ENCODE data around the gene HOXA9. TPM values are rescaled to one million over a fixed set of nuclear protein-coding genes. Genes with fewer than 3 reads are reported as not detected.

The HOXA9 gene
- total RNA-seq, 1 experiment from 2014 or later, result 91.0 TPM

GRCh38 chr7:27203964-27204594 lies 38.7 kb upstream of the HOXA9 start:
- Histone ChIP-seq H3K27me3 (ENCODE audit: insufficient read depth, low read length) (no peaks in the 10 kb centered on the region), H3K79me2 (ENCODE audit: insufficient read depth, low read length) (no peaks in the 10 kb centered on the region), H3K4me3 (replicated peaks in 1 of 2; ENCODE audit: low read depth in 1 of 2, low read length in 2 of 2) (no peak overlapping the region), H3K4me1 (ENCODE audit: control insufficient read depth in 1 of 2, insufficient read depth in 2 of 2, low read length in 2 of 2) (peaks cover 0 to 14% of the 10 kb centered on the region in 2 experiments; a peak in 3 of 4 replicates), H3K4me2 (ENCODE audit: low read length) (no peak overlapping the region), H2AFZ (ENCODE audit: low read depth, low read length, poor library complexity, severe bottlenecking) (no peak overlapping the region), H3K36me3 (ENCODE audit: control insufficient read depth in 1 of 2, insufficient read depth in 2 of 2, low read length in 2 of 2) (no peaks in the 10 kb centered on the region), H4K20me1 (ENCODE audit: insufficient read depth) (no peaks in the 10 kb centered on the region), H3K9me3 (ENCODE audit: control insufficient read depth in 1 of 2, insufficient read depth in 1 of 2, low read depth in 1 of 2, low read length in 2 of 2) (no peaks in the 10 kb centered on the region), H3K9ac (ENCODE audit: low read length) (no peak overlapping the region), H3K9me2 (ENCODE audit: insufficient read depth) (no peaks in the 10 kb centered on the region), H3K27ac (ENCODE audit: low read depth, low read length) (no peak overlapping the region)
- RAD21 ChIA-PET (ENCODE audit: low non-redundant PET in 1 of 2, low total read pairs in 2 of 2, uncharacterized antibody in 2 of 2, unreplicated experiment in 2 of 2), result no interaction called here
- DNase-seq (ENCODE audit: low read depth, low spot score), result no peak
- TF ChIP-seq YY1 (IDR thresholded peaks at IDR 0.05; ENCODE audit: extremely low read depth, insufficient replicate concordance, low read depth, low read length), result no peak
- TF ChIP-seq EGR1 (IDR thresholded peaks at IDR 0.05; ENCODE audit: low read depth), result no peak
- TF ChIP-seq SP1 (IDR thresholded peaks at IDR 0.05; ENCODE audit: low read depth), result no peak
- TF ChIP-seq REST (IDR thresholded peaks at IDR 0.05; ENCODE audit: low read depth), result no peak
- TF ChIP-seq, protein P1, sequence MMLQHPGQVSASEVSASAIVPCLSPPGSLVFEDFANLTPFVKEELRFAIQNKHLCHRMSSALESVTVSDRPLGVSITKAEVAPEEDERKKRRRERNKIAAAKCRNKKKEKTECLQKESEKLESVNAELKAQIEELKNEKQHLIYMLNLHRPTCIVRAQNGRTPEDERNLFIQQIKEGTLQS (IDR thresholded peaks at IDR 0.05), result no peak
- no peak for TF ChIP-seq RAD21 (IDR thresholded peaks at IDR 0.05; ENCODE audit: low read depth)
- TF ChIP-seq TCF7L2 (IDR thresholded peaks at IDR 0.05; ENCODE audit: borderline replicate concordance, extremely low read depth, insufficient read depth, insufficient read length), result no peak
- no peak for TF ChIP-seq SRF (IDR thresholded peaks at IDR 0.05; ENCODE audit: low read depth)
- TF ChIP-seq, protein P2, sequence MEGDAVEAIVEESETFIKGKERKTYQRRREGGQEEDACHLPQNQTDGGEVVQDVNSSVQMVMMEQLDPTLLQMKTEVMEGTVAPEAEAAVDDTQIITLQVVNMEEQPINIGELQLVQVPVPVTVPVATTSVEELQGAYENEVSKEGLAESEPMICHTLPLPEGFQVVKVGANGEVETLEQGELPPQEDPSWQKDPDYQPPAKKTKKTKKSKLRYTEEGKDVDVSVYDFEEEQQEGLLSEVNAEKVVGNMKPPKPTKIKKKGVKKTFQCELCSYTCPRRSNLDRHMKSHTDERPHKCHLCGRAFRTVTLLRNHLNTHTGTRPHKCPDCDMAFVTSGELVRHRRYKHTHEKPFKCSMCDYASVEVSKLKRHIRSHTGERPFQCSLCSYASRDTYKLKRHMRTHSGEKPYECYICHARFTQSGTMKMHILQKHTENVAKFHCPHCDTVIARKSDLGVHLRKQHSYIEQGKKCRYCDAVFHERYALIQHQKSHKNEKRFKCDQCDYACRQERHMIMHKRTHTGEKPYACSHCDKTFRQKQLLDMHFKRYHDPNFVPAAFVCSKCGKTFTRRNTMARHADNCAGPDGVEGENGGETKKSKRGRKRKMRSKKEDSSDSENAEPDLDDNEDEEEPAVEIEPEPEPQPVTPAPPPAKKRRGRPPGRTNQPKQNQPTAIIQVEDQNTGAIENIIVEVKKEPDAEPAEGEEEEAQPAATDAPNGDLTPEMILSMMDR (IDR thresholded peaks at IDR 0.05 in 2 of 3, conservative IDR thresholded peaks at IDR 0.05 in 1 of 3; ENCODE audit: borderline replicate concordance in 1 of 3, insufficient read depth in 1 of 3, low read depth in 2 of 3, low read length in 2 of 3), result no peak
- no peak for TF ChIP-seq ZFX (IDR thresholded peaks at IDR 0.05)
- no peak for TF ChIP-seq POLR2A (IDR thresholded peaks at IDR 0.05; ENCODE audit: borderline replicate concordance, extremely low read depth, insufficient read depth, insufficient read length)
- no peak for TF ChIP-seq JUND (IDR thresholded peaks at IDR 0.05)
- TF ChIP-seq FOSL1 (IDR thresholded peaks at IDR 0.05; ENCODE audit: low read depth), result no peak
- TF ChIP-seq, protein P3, sequence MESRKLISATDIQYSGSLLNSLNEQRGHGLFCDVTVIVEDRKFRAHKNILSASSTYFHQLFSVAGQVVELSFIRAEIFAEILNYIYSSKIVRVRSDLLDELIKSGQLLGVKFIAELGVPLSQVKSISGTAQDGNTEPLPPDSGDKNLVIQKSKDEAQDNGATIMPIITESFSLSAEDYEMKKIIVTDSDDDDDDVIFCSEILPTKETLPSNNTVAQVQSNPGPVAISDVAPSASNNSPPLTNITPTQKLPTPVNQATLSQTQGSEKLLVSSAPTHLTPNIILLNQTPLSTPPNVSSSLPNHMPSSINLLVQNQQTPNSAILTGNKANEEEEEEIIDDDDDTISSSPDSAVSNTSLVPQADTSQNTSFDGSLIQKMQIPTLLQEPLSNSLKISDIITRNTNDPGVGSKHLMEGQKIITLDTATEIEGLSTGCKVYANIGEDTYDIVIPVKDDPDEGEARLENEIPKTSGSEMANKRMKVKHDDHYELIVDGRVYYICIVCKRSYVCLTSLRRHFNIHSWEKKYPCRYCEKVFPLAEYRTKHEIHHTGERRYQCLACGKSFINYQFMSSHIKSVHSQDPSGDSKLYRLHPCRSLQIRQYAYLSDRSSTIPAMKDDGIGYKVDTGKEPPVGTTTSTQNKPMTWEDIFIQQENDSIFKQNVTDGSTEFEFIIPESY (IDR thresholded peaks at IDR 0.05; ENCODE audit: extremely low read depth, insufficient replicate concordance, low read length), result no peak
- TF ChIP-seq, protein P4, sequence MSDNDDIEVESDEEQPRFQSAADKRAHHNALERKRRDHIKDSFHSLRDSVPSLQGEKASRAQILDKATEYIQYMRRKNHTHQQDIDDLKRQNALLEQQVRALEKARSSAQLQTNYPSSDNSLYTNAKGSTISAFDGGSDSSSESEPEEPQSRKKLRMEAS (IDR thresholded peaks at IDR 0.05), result no peak
- no peak for TF ChIP-seq EZH2 (IDR thresholded peaks at IDR 0.05)
- TF ChIP-seq CEBPB (IDR thresholded peaks at IDR 0.05; ENCODE audit: low read depth), result no peak
- TF ChIP-seq SIN3A (IDR thresholded peaks at IDR 0.05; ENCODE audit: low read depth), result no peak
- no peak for ATAC-seq
- intact Hi-C loops (cut with micrococcal nuclease), result no loop called here
- CTCF ChIA-PET, result no interaction called here
- BruUV-seq (replicated peaks), result no TSS peak
- POLR2A ChIA-PET, result no interaction called here
